ENCODE results near the gene SLC35F1. TPM values are rescaled to one million over a fixed set of nuclear protein-coding genes. Genes with fewer than 3 reads are reported as not detected.

Gene SLC35F1
- total RNA-seq, 2 experiments from 2014 or later = not detected

- Mint-ChIP-seq H3K27me3 (peaks cover 10% of the 10 kb centered on the region), H3K9me3 (no peaks in the 10 kb centered on the region), H3K4me1 (no peaks in the 10 kb centered on the region), H3K27ac (no peak overlapping the region), H3K36me3 (no peaks in the 10 kb centered on the region), H3K4me3 (no peak overlapping the region)
- POLR2A ChIA-PET = no interaction called here
- no peak for ATAC-seq (ENCODE audit: low read depth)
- no peak for DNase-seq
Observed at GRCh38 chr6:118298476-118299427, 391.7 kb downstream of the SLC35F1 start.

- H3K36me3 Mint-ChIP-seq = no peaks in the 10 kb centered on the region
- H3K9me3 Mint-ChIP-seq = no peaks in the 10 kb centered on the region
Observed at GRCh38 chr6:118299457-118299856, 392.4 kb downstream of the SLC35F1 start.

GRCh38 chr6:118304321-118304720 lies 397.3 kb downstream of the SLC35F1 start:
- Mint-ChIP-seq H3K9me3 (no peaks in the 10 kb centered on the region), H3K27me3 (peaks cover 8% of the 10 kb centered on the region), H3K27ac (no peak overlapping the region), H3K4me1 (no peaks in the 10 kb centered on the region), H3K36me3 (no peaks in the 10 kb centered on the region), H3K4me3 (no peak overlapping the region)
- POLR2A ChIA-PET = no interaction called here
- no peak for DNase-seq
- ATAC-seq (ENCODE audit: low read depth) = no peak

More at GRCh38 chr6:118299457-118299856, 392.4 kb downstream of the SLC35F1 start:
- no peak overlapping the region for H3K27ac Mint-ChIP-seq
- H3K4me1 Mint-ChIP-seq = no peaks in the 10 kb centered on the region
- ATAC-seq (ENCODE audit: low read depth) (no peak), DNase-seq (no peak)
- no peak overlapping the region for H3K4me3 Mint-ChIP-seq
- POLR2A ChIA-PET = no interaction called here
- peaks cover 14% of the 10 kb centered on the region for H3K27me3 Mint-ChIP-seq

- no peak overlapping the region for H3K27ac Mint-ChIP-seq
- no peaks in the 10 kb centered on the region for H3K4me1 Mint-ChIP-seq
- H3K36me3 Mint-ChIP-seq = no peaks in the 10 kb centered on the region
- peaks cover 8% of the 10 kb centered on the region for H3K27me3 Mint-ChIP-seq
- POLR2A ChIA-PET = no interaction called here
- H3K4me3 Mint-ChIP-seq = no peak overlapping the region
- DNase-seq (no peak), ATAC-seq (ENCODE audit: low read depth) (no peak)
- H3K9me3 Mint-ChIP-seq = no peaks in the 10 kb centered on the region
Observed at GRCh38 chr6:118305081-118305480, 398.0 kb downstream of the SLC35F1 start.

- Mint-ChIP-seq H3K4me3 (no peak overlapping the region), H3K27ac (no peak overlapping the region), H3K9me3 (no peaks in the 10 kb centered on the region), H3K36me3 (no peaks in the 10 kb centered on the region), H3K4me1 (no peaks in the 10 kb centered on the region), H3K27me3 (peaks cover 6% of the 10 kb centered on the region)
- ATAC-seq (ENCODE audit: low read depth) (no peak), DNase-seq (no peak)
- POLR2A ChIA-PET = no interaction called here
Observed at GRCh38 chr6:118306392-118307238, 399.6 kb downstream of the SLC35F1 start.

- ATAC-seq (ENCODE audit: low read depth) (no peak), DNase-seq (no peak)
- Mint-ChIP-seq H3K27ac (no peak overlapping the region), H3K9me3 (no peaks in the 10 kb centered on the region), H3K36me3 (no peaks in the 10 kb centered on the region), H3K4me1 (no peaks in the 10 kb centered on the region), H3K27me3 (peaks cover 6% of the 10 kb centered on the region), H3K4me3 (no peak overlapping the region)
- POLR2A ChIA-PET = no interaction called here
Observed at GRCh38 chr6:118307581-118307980, 400.5 kb downstream of the SLC35F1 start.

- no peak overlapping the region for H3K4me3 Mint-ChIP-seq
- DNase-seq (no peak), ATAC-seq (ENCODE audit: low read depth) (no peak)
- H3K27me3 Mint-ChIP-seq = peaks cover 2% of the 10 kb centered on the region
- POLR2A ChIA-PET = no interaction called here
- H3K36me3 Mint-ChIP-seq = no peaks in the 10 kb centered on the region
- H3K9me3 Mint-ChIP-seq = no peaks in the 10 kb centered on the region
- no peaks in the 10 kb centered on the region for H3K4me1 Mint-ChIP-seq
- no peak overlapping the region for H3K27ac Mint-ChIP-seq
Observed at GRCh38 chr6:118309337-118310093, 402.5 kb downstream of the SLC35F1 start.

GRCh38 chr6:118313208-118313607 lies 406.1 kb downstream of the SLC35F1 start:
- Mint-ChIP-seq H3K9me3 (no peaks in the 10 kb centered on the region), H3K4me1 (no peaks in the 10 kb centered on the region), H3K27me3 (peaks cover 2% of the 10 kb centered on the region), H3K36me3 (no peaks in the 10 kb centered on the region), H3K4me3 (no peak overlapping the region), H3K27ac (no peak overlapping the region)
- POLR2A ChIA-PET = no interaction called here
- DNase-seq = no peak
- no peak for ATAC-seq (ENCODE audit: low read depth)

- H3K4me1 Mint-ChIP-seq = no peaks in the 10 kb centered on the region
- POLR2A ChIA-PET = no interaction called here
- ATAC-seq (ENCODE audit: low read depth) = no peak
- peaks cover 2% of the 10 kb centered on the region for H3K27me3 Mint-ChIP-seq
- H3K4me3 Mint-ChIP-seq = no peak overlapping the region
- no peak overlapping the region for H3K27ac Mint-ChIP-seq
- H3K9me3 Mint-ChIP-seq = no peaks in the 10 kb centered on the region
- H3K36me3 Mint-ChIP-seq = no peaks in the 10 kb centered on the region
- no peak for DNase-seq
Observed at GRCh38 chr6:118313762-118314161, 406.7 kb downstream of the SLC35F1 start.

GRCh38 chr6:118316796-118317384 lies 409.8 kb downstream of the SLC35F1 start:
- Mint-ChIP-seq H3K27ac (no peak overlapping the region), H3K36me3 (no peaks in the 10 kb centered on the region)

GRCh38 chr6:118317581-118318563 lies 410.8 kb downstream of the SLC35F1 start:
- Mint-ChIP-seq H3K36me3 (no peaks in the 10 kb centered on the region), H3K4me1 (no peaks in the 10 kb centered on the region), H3K27ac (no peak overlapping the region), H3K27me3 (peaks cover 2% of the 10 kb centered on the region), H3K9me3 (no peaks in the 10 kb centered on the region), H3K4me3 (no peak overlapping the region)
- DNase-seq (no peak), ATAC-seq (ENCODE audit: low read depth) (no peak)
- POLR2A ChIA-PET = no interaction called here

More at GRCh38 chr6:118316796-118317384, 409.8 kb downstream of the SLC35F1 start:
- no peaks in the 10 kb centered on the region for H3K4me1 Mint-ChIP-seq
- POLR2A ChIA-PET = no interaction called here
- H3K9me3 Mint-ChIP-seq = no peaks in the 10 kb centered on the region
- DNase-seq (no peak), ATAC-seq (ENCODE audit: low read depth) (no peak)
- peaks cover 2% of the 10 kb centered on the region for H3K27me3 Mint-ChIP-seq
- H3K4me3 Mint-ChIP-seq = no peak overlapping the region

GRCh38 chr6:118318648-118319047 lies 411.6 kb downstream of the SLC35F1 start:
- no peaks in the 10 kb centered on the region for H3K9me3 Mint-ChIP-seq
- no peaks in the 10 kb centered on the region for H3K4me1 Mint-ChIP-seq
- H3K27me3 Mint-ChIP-seq = peaks cover 2% of the 10 kb centered on the region
- POLR2A ChIA-PET = no interaction called here
- DNase-seq (no peak), ATAC-seq (ENCODE audit: low read depth) (no peak)
- H3K36me3 Mint-ChIP-seq = no peaks in the 10 kb centered on the region
- no peak overlapping the region for H3K4me3 Mint-ChIP-seq
- no peak overlapping the region for H3K27ac Mint-ChIP-seq

All from activated naive CD8-positive, alpha-beta T cell treated with anti-CD3 and anti-CD28 coated beads, Interleukin-2, amount 10 ng/mL, durations not matched to agents 7 days and 5 days (primary cell).